OCI-LY1 (cell line): ENCODE results near the gene TOX2.

Source experiments
- CTCF ChIP-seq: fragments of 200-600 bp; sonication (generic), shearing (Covaris generic); IDR thresholded peaks from 2 replicates; pipeline ENCODE4 v1.5.1; 2017; ENCODE audit warnings: mild to moderate bottlenecking, antibody characterized with exemption, low read length, moderate library complexity, mixed read lengths
- EZH2 ChIP-seq: fragments of 200-600 bp; sonication (generic), shearing (Covaris generic); IDR thresholded peaks from 2 replicates; pipeline ENCODE4 v1.8.0; 2017; ENCODE audit warnings: borderline replicate concordance, mixed run types, mild to moderate bottlenecking, antibody characterized with exemption, low read length, moderate library complexity, mixed read lengths

GRCh38 chr20:44111712-44112335 is 197.2 kb downstream of the TOX2 start:
- no peak for TF ChIP-seq CTCF
- TF ChIP-seq EZH2, result no peak
